ENCODE measurements around the gene CCDC85B.
"Not testable (repeated sequence)": the region's sequence is repeated elsewhere in the genome, so short reads cannot be mapped to it uniquely, and the experiment has no call there.

Gene CCDC85B

GRCh38 chr11:65890324-65891218 is at the start of gene CCDC85B:
CCDC85B (plus strand) TSS chr11:65890673; CDS start chr11:65890784, 111 bp downstream.
- peak; percentile 89 for DNase-seq

GRCh38 chr11:65842144-65842543 is 48.3 kb upstream of the CCDC85B start:
- DNase-seq: no peak

GRCh38 chr11:65843811-65844210 is 46.7 kb upstream of the CCDC85B start:
- DNase-seq: no peak

- no peak for DNase-seq
Measured at GRCh38 chr11:65844231-65844872, 46.1 kb upstream of the CCDC85B start.

GRCh38 chr11:65847746-65848145 is 42.7 kb upstream of the CCDC85B start:
- DNase-seq: no peak

GRCh38 chr11:65848693-65849092 is 41.8 kb upstream of the CCDC85B start:
- DNase-seq: not testable (repeated sequence)

- DNase-seq: no peak
Measured at GRCh38 chr11:65849366-65849765, 41.1 kb upstream of the CCDC85B start.

- DNase-seq: no peak
Measured at GRCh38 chr11:65849771-65850216, 40.7 kb upstream of the CCDC85B start.

GRCh38 chr11:65850217-65851082 is 40.0 kb upstream of the CCDC85B start:
- no peak for DNase-seq

- DNase-seq: no peak
Measured at GRCh38 chr11:65851083-65851579, 39.3 kb upstream of the CCDC85B start.

- DNase-seq: no peak
Measured at GRCh38 chr11:65851811-65852507, 38.5 kb upstream of the CCDC85B start.

GRCh38 chr11:65852508-65853245 is 37.8 kb upstream of the CCDC85B start:
- DNase-seq: no peak

GRCh38 chr11:65853246-65853979 is 37.1 kb upstream of the CCDC85B start:
- DNase-seq: no peak

GRCh38 chr11:65854161-65854592 is 36.3 kb upstream of the CCDC85B start:
- no peak for DNase-seq

- no peak for DNase-seq
Measured at GRCh38 chr11:65854852-65855837, 35.3 kb upstream of the CCDC85B start.

GRCh38 chr11:65855927-65856363 is 34.5 kb upstream of the CCDC85B start:
- no peak for DNase-seq

- no peak for DNase-seq
Measured at GRCh38 chr11:65856689-65857499, 33.6 kb upstream of the CCDC85B start.

- no peak for DNase-seq
Measured at GRCh38 chr11:65857500-65857852, 33.0 kb upstream of the CCDC85B start.
